Measurements from ENCODE around the gene FGFR2.

Gene FGFR2

DNA sequence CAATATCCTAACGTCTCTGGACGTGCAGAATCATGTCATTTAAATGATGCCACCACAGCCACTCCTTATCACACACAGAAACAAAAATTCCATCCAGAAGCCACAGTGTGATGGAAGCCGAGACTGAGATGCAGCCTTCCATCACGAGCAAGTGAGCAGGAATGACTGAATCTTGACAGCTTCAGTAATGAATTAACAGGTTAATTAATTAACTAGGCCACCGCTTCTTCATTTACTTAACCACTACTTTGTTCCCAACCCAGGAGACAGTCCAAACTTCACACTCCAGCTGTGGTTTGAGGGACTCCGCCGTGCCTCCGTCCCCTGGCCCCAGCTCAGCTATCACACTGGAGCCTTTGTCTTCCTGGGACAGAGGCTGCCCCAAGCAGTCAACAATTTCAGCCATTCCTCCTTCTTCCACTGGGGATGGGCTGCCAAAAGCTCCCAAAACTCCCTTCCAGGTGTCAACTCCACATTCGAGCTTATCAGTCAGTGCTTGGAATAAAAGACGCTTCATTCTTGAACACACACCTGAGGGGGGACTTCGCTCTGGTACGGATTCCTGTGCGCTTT is 65.9 kb downstream of the FGFR2 start:
- Histone ChIP-seq H3K4me1 (ENCODE audit: low read depth, poor library complexity, severe bottlenecking) (no peaks in the 10 kb centered on the region), H3K79me2 (ENCODE audit: insufficient read depth, low read depth) (no peaks in the 10 kb centered on the region), H3K36me3 (ENCODE audit: insufficient read depth) (no peaks in the 10 kb centered on the region), H3K4me2 (no peak overlapping the region), H3K4me3 (IDR thresholded peaks at IDR 0.05; ENCODE audit: insufficient read depth, low read depth, low read length) (no peak overlapping the region), H3K27ac (no peak overlapping the region), H3K27me3 (ENCODE audit: insufficient read depth, low read depth) (no peaks in the 10 kb centered on the region), H3K9ac (no peak overlapping the region), H2AFZ (ENCODE audit: low read depth) (no peak overlapping the region), H4K20me1 (ENCODE audit: insufficient read depth) (no peaks in the 10 kb centered on the region)
- no peak for TF ChIP-seq CTCF (conservative IDR thresholded peaks at IDR 0.05; ENCODE audit: low read depth, low read length)

DNA sequence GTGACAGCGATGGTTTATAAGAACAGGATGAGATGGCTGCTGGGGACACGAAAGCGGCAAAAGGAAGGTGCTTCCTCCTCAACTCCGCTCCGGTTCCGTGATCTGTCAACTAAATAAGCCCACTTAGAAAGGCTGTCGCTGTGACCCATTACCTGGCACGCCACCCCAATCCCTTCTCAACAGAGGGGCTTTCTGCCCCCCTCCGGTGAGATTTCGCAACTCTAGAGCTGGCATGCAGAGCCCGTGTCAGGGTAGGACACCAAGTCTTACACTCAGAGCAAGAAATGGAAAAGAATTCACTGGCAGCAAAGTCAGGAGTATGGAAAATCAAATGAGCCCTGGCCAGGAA is 66.4 kb downstream of the FGFR2 start:
- Histone ChIP-seq H3K27me3 (ENCODE audit: insufficient read depth, low read depth) (no peaks in the 10 kb centered on the region), H3K4me1 (ENCODE audit: low read depth, poor library complexity, severe bottlenecking) (no peaks in the 10 kb centered on the region)

DNA sequence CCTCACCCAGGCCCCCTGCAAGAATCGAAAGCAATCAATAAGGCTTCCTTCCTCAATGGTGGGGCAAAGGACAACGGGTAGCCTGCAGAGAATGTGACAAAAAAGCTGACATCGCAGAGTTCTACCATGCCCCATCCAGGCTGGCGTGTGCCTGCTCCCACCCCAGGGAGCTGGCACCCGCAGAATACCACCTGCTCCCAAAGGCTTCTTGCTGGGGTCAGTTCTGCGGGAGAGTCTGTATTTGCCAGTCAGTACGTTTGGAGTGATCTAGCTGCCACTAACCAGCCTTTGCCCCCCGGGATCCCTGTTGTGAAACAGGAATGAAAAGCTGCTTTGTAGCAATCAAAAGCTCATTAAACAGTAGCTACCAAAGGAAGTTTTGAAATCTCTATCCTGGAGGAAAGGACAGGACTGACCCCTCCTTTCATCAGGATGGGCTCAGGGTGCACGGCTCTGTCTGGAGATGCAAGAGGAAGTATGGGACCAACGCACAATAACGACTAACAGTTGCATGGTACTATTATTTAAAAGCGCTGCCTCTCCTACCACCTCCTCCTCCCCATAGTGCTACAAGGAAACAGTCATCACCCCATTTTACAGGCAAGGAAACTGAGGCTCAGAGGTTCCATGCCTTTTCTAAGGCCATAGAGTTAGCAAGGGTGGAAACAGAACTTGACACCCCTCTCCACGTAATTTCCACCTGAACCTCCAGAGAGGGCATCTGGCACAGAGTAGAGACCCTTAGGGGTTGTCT is 67.0 kb downstream of the FGFR2 start:
- H3K27ac ChIP-seq = no peak overlapping the region
- no peak overlapping the region for H2AFZ ChIP-seq (ENCODE audit: low read depth)
- H3K4me3 ChIP-seq (IDR thresholded peaks at IDR 0.05; ENCODE audit: insufficient read depth, low read depth, low read length) = no peak overlapping the region
- H3K36me3 ChIP-seq (ENCODE audit: insufficient read depth) = no peaks in the 10 kb centered on the region
- H4K20me1 ChIP-seq (ENCODE audit: insufficient read depth) = no peaks in the 10 kb centered on the region
- H3K79me2 ChIP-seq (ENCODE audit: insufficient read depth, low read depth) = no peaks in the 10 kb centered on the region
- no peaks in the 10 kb centered on the region for H3K4me1 ChIP-seq (ENCODE audit: low read depth, poor library complexity, severe bottlenecking)
- H3K9ac ChIP-seq = no peak overlapping the region
- H3K4me2 ChIP-seq = no peak overlapping the region
- H3K27me3 ChIP-seq (ENCODE audit: insufficient read depth, low read depth) = no peaks in the 10 kb centered on the region
- TF ChIP-seq CTCF (conservative IDR thresholded peaks at IDR 0.05; ENCODE audit: low read depth, low read length) = no peak

More for the DNA sequence above, 66.4 kb downstream of the FGFR2 start:
- no peak overlapping the region for H3K27ac ChIP-seq
- no peak overlapping the region for H3K9ac ChIP-seq
- H2AFZ ChIP-seq (ENCODE audit: low read depth) = no peak overlapping the region
- no peaks in the 10 kb centered on the region for H3K79me2 ChIP-seq (ENCODE audit: insufficient read depth, low read depth)
- H4K20me1 ChIP-seq (ENCODE audit: insufficient read depth) = no peaks in the 10 kb centered on the region
- no peak for TF ChIP-seq CTCF (conservative IDR thresholded peaks at IDR 0.05; ENCODE audit: low read depth, low read length)
- no peak overlapping the region for H3K4me3 ChIP-seq (IDR thresholded peaks at IDR 0.05; ENCODE audit: insufficient read depth, low read depth, low read length)
- no peak overlapping the region for H3K4me2 ChIP-seq
- no peaks in the 10 kb centered on the region for H3K36me3 ChIP-seq (ENCODE audit: insufficient read depth)

GRCh38 chr10:121530481-121531075 is 67.7 kb downstream of the FGFR2 start:
- no peaks in the 10 kb centered on the region for H4K20me1 ChIP-seq (ENCODE audit: insufficient read depth)
- H3K4me2 ChIP-seq = no peak overlapping the region
- no peak overlapping the region for H3K9ac ChIP-seq
- no peaks in the 10 kb centered on the region for H3K36me3 ChIP-seq (ENCODE audit: insufficient read depth)
- no peak overlapping the region for H2AFZ ChIP-seq (ENCODE audit: low read depth)
- no peak overlapping the region for H3K4me3 ChIP-seq (IDR thresholded peaks at IDR 0.05; ENCODE audit: insufficient read depth, low read depth, low read length)
- no peaks in the 10 kb centered on the region for H3K79me2 ChIP-seq (ENCODE audit: insufficient read depth, low read depth)
- H3K27me3 ChIP-seq (ENCODE audit: insufficient read depth, low read depth) = no peaks in the 10 kb centered on the region
- no peaks in the 10 kb centered on the region for H3K4me1 ChIP-seq (ENCODE audit: low read depth, poor library complexity, severe bottlenecking)
- H3K27ac ChIP-seq = no peak overlapping the region
- TF ChIP-seq CTCF (conservative IDR thresholded peaks at IDR 0.05; ENCODE audit: low read depth, low read length) = no peak
